ENCODE results near the gene DHX35.
"Not testable (repeated sequence)": the region's sequence is repeated elsewhere in the genome, so short reads cannot be mapped to it uniquely, and the experiment has no call there.

DHX35 gene

GRCh38 chr20:38940644-38941043, 21.5 kb upstream of the DHX35 start:
- DNase-seq (ENCODE audit: extremely low read depth in 1 of 2, low read depth in 1 of 2) = no peak

- DNase-seq (ENCODE audit: extremely low read depth in 1 of 2, low read depth in 1 of 2) = no peak
Measured at GRCh38 chr20:38941726-38942389, 20.3 kb upstream of the DHX35 start.

- no peak for DNase-seq (ENCODE audit: extremely low read depth in 1 of 2, low read depth in 1 of 2)
Measured at GRCh38 chr20:38945012-38945411, 17.1 kb upstream of the DHX35 start.

- no peak for DNase-seq (ENCODE audit: extremely low read depth in 1 of 2, low read depth in 1 of 2)
Measured at GRCh38 chr20:38946836-38947235, 15.3 kb upstream of the DHX35 start.

- DNase-seq (ENCODE audit: extremely low read depth in 1 of 2, low read depth in 1 of 2) = no peak
Measured at GRCh38 chr20:38947931-38948362, 14.2 kb upstream of the DHX35 start.

GRCh38 chr20:38950254-38950653, 11.9 kb upstream of the DHX35 start:
- DNase-seq (ENCODE audit: extremely low read depth in 1 of 2, low read depth in 1 of 2) = no peak

GRCh38 chr20:38951611-38952010, 10.5 kb upstream of the DHX35 start:
- no peak for DNase-seq (ENCODE audit: extremely low read depth in 1 of 2, low read depth in 1 of 2)

- DNase-seq (ENCODE audit: extremely low read depth in 1 of 2, low read depth in 1 of 2) = no peak
Measured at GRCh38 chr20:38952153-38952552, 10.0 kb upstream of the DHX35 start.

- DNase-seq (ENCODE audit: extremely low read depth in 1 of 2, low read depth in 1 of 2) = no peak
Measured at GRCh38 chr20:38953630-38954340, 8.4 kb upstream of the DHX35 start.

- no peak for DNase-seq (ENCODE audit: extremely low read depth in 1 of 2, low read depth in 1 of 2)
Measured at GRCh38 chr20:38957235-38957876, 4.8 kb upstream of the DHX35 start.

GRCh38 chr20:38957915-38958485, 4.1 kb upstream of the DHX35 start:
- no peak for DNase-seq (ENCODE audit: extremely low read depth in 1 of 2, low read depth in 1 of 2)

- not testable (repeated sequence) for DNase-seq (ENCODE audit: extremely low read depth in 1 of 2, low read depth in 1 of 2)
Measured at GRCh38 chr20:38960187-38960687, 1.9 kb upstream of the DHX35 start.

GRCh38 chr20:38961530-38962043, 557 bp upstream of the DHX35 start:
- no peak for DNase-seq (ENCODE audit: extremely low read depth in 1 of 2, low read depth in 1 of 2)

- DNase-seq (ENCODE audit: extremely low read depth in 1 of 2, low read depth in 1 of 2) = no peak
Measured at GRCh38 chr20:38962928-38963401, 821 bp downstream of the DHX35 start.

GRCh38 chr20:38963745-38964144, 1.6 kb downstream of the DHX35 start:
- no peak for DNase-seq (ENCODE audit: extremely low read depth in 1 of 2, low read depth in 1 of 2)

GRCh38 chr20:38965264-38965663, 3.1 kb downstream of the DHX35 start:
- DNase-seq (ENCODE audit: extremely low read depth in 1 of 2, low read depth in 1 of 2) = no peak

- DNase-seq (ENCODE audit: extremely low read depth in 1 of 2, low read depth in 1 of 2) = no peak
Measured at GRCh38 chr20:38968090-38968489, 5.9 kb downstream of the DHX35 start.

- DNase-seq (ENCODE audit: extremely low read depth in 1 of 2, low read depth in 1 of 2) = no peak
Measured at GRCh38 chr20:38969708-38970107, 7.6 kb downstream of the DHX35 start.

- no peak for DNase-seq (ENCODE audit: extremely low read depth in 1 of 2, low read depth in 1 of 2)
Measured at GRCh38 chr20:38970302-38970701, 8.2 kb downstream of the DHX35 start.

GRCh38 chr20:38973107-38973506, 11.0 kb downstream of the DHX35 start:
- no peak for DNase-seq (ENCODE audit: extremely low read depth in 1 of 2, low read depth in 1 of 2)

GRCh38 chr20:38973645-38974044, 11.5 kb downstream of the DHX35 start:
- no peak for DNase-seq (ENCODE audit: extremely low read depth in 1 of 2, low read depth in 1 of 2)

Data from stimulated activated CD8-positive, alpha-beta memory T cell treated with anti-CD3 and anti-CD28 coated beads, Interleukin-7, amount 100 ng/mL, for 48 hours (primary cell).